OCI-LY1 (cell line): Measurements from ENCODE around the gene SMIM43.

ENCODE experiments used
- H2AFZ ChIP-seq: fragments of 200-600 bp; sonication (generic), shearing (Covaris generic); 2 replicates; pipeline ENCODE4 v1.6.0; 2014; ENCODE audit warnings: antibody characterized with exemption, mild to moderate bottlenecking, low read length
- H3F3A ChIP-seq: fragments of 200-600 bp; sonication (generic), shearing (Covaris generic); 2 replicates; pipeline ENCODE4 v1.6.0; 2014; ENCODE audit warnings: mild to moderate bottlenecking, antibody characterized with exemption, low read length, moderate library complexity; ENCODE audit not compliant: insufficient read depth
- H3K27ac ChIP-seq: fragments of 200-600 bp; sonication (generic); 2 replicates; pipeline ENCODE4 v1.5.1; 2014; ENCODE audit warnings: low read length, mixed run types, mild to moderate bottlenecking, low read depth; ENCODE audit not compliant: poor library complexity, severe bottlenecking
- H3K27me3 ChIP-seq: fragments of 200-600 bp; sonication (generic); 2 replicates; pipeline ENCODE4 v1.6.0; 2014; ENCODE audit warnings: antibody characterized with exemption, mild to moderate bottlenecking, low read length, moderate library complexity; ENCODE audit not compliant: insufficient read depth
- H3K36me3 ChIP-seq: fragments of 200-600 bp; sonication (generic); 2 replicates; pipeline ENCODE4 v1.6.1; 2014; ENCODE audit warnings: mild to moderate bottlenecking, antibody characterized with exemption, low read length, moderate library complexity, mixed read lengths; ENCODE audit not compliant: insufficient read depth
- H3K4me1 ChIP-seq: fragments of 200-600 bp; sonication (generic); 2 replicates; pipeline ENCODE4 v1.5.1; 2014; ENCODE audit warnings: mild to moderate bottlenecking, low read length, moderate library complexity; ENCODE audit not compliant: insufficient read depth, severe bottlenecking
- H3K4me2 ChIP-seq: fragments of 200-600 bp; sonication (generic), shearing (Covaris generic); 2 replicates; pipeline ENCODE4 v1.6.1; 2014; ENCODE audit warnings: low read length
- H3K4me3 ChIP-seq: fragments of 200-600 bp; sonication (generic); 2 replicates; pipeline ENCODE4 v1.5.1; 2014; ENCODE audit warnings: low read length, low read depth, mild to moderate bottlenecking, mixed read lengths; ENCODE audit not compliant: poor library complexity, severe bottlenecking
- H3K79me2 ChIP-seq: fragments of 200-600 bp; shearing (Covaris generic); 2 replicates; pipeline ENCODE4 v1.6.1; 2016; ENCODE audit warnings: mixed run types, low read length, mixed read lengths; ENCODE audit not compliant: insufficient read depth
- H3K9ac ChIP-seq: fragments of 200-600 bp; sonication (generic), shearing (Covaris generic); 2 replicates; pipeline ENCODE4 v1.6.1; 2014; ENCODE audit warnings: mild to moderate bottlenecking, low read length, mixed read lengths
- H3K9me2 ChIP-seq: fragments of 200-600 bp; sonication (generic), shearing (Covaris generic); 2 replicates; pipeline ENCODE4 v1.6.1; 2014; ENCODE audit warnings: low read depth, mild to moderate bottlenecking, low read length, mixed read lengths
- H3K9me3 ChIP-seq: fragments of 200-600 bp; shearing (Covaris generic); 2 replicates; pipeline ENCODE4 v1.6.1; 2014; ENCODE audit warnings: low read length, mixed read lengths
- H4K20me1 ChIP-seq: fragments of 200-600 bp; sonication (generic), shearing (Covaris generic); 2 replicates; pipeline ENCODE4 v1.6.0; 2016; ENCODE audit warnings: mild to moderate bottlenecking, low read length; ENCODE audit not compliant: insufficient read depth
- EZH2 ChIP-seq: fragments of 200-600 bp; sonication (generic), shearing (Covaris generic); IDR thresholded peaks from 2 replicates; pipeline ENCODE4 v1.8.0; 2017; ENCODE audit warnings: borderline replicate concordance, mixed run types, mild to moderate bottlenecking, antibody characterized with exemption, low read length, moderate library complexity, mixed read lengths
- TF ChIP-seq, protein P1 (sequence below): fragments of 200-600 bp; sonication (generic), shearing (Covaris generic); IDR thresholded peaks from 2 replicates; pipeline ENCODE4 v1.5.1; 2017; ENCODE audit warnings: mild to moderate bottlenecking, antibody characterized with exemption, low read length, moderate library complexity, mixed read lengths

Gene SMIM43

DNA sequence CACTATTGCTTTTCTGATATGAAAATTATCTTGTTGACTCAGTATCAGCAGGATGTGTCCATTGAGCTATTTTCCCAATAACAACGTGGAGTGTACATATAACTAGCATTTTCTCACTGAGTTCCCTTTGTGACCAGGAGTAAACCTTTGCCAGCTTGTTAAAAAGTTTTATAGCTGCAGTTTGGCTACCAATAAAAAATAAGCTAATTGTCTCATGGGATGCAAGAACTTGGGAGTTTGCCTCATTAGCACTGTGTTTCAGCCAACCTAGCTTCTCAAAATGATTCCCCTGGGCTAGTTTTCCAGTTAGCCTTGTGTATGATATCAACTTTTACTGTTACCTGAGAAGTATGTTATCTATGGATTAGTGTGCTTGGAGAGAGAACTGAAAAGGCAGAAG lies 43.3 kb downstream of the SMIM43 start:
- H3K9ac ChIP-seq = no peak overlapping the region
- no peaks in the 10 kb centered on the region for H3F3A ChIP-seq
- H3K27ac ChIP-seq = no peak overlapping the region
- H3K36me3 ChIP-seq = no peaks in the 10 kb centered on the region
- H4K20me1 ChIP-seq = no peaks in the 10 kb centered on the region
- H3K79me2 ChIP-seq = no peaks in the 10 kb centered on the region
- H3K4me1 ChIP-seq = no peaks in the 10 kb centered on the region
- H3K9me2 ChIP-seq = no peaks in the 10 kb centered on the region
- H3K4me2 ChIP-seq = no peak overlapping the region
- H3K9me3 ChIP-seq = no peaks in the 10 kb centered on the region
- H3K27me3 ChIP-seq = no peaks in the 10 kb centered on the region
- no peak overlapping the region for H3K4me3 ChIP-seq
- H2AFZ ChIP-seq = no peak overlapping the region
- TF ChIP-seq, protein P1, sequence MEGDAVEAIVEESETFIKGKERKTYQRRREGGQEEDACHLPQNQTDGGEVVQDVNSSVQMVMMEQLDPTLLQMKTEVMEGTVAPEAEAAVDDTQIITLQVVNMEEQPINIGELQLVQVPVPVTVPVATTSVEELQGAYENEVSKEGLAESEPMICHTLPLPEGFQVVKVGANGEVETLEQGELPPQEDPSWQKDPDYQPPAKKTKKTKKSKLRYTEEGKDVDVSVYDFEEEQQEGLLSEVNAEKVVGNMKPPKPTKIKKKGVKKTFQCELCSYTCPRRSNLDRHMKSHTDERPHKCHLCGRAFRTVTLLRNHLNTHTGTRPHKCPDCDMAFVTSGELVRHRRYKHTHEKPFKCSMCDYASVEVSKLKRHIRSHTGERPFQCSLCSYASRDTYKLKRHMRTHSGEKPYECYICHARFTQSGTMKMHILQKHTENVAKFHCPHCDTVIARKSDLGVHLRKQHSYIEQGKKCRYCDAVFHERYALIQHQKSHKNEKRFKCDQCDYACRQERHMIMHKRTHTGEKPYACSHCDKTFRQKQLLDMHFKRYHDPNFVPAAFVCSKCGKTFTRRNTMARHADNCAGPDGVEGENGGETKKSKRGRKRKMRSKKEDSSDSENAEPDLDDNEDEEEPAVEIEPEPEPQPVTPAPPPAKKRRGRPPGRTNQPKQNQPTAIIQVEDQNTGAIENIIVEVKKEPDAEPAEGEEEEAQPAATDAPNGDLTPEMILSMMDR = no peak
- TF ChIP-seq EZH2 = no peak

DNA sequence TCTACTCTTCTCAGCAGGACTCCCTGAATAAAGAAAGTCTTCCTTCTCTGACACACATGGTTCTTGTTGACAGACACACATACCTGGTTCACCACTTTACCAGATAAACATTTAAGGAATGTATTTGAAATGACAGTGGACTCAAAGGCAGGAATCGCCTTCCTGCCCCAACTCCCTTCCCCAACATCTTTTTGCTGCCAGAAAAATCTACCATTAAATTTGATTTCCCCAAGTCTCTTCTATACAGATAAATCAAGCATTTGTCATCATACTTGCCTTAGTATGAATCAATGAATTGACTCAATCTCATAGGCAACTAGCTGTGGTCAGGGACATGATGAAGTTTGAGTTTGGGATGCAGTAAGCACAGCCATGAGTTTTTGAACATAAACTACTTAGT lies 44.9 kb downstream of the SMIM43 start:
- Histone ChIP-seq H3K4me3 (no peak overlapping the region), H3K4me1 (no peaks in the 10 kb centered on the region), H3F3A (no peaks in the 10 kb centered on the region), H3K9me3 (no peaks in the 10 kb centered on the region), H2AFZ (no peak overlapping the region), H3K9ac (no peak overlapping the region), H3K27ac (no peak overlapping the region), H3K79me2 (no peaks in the 10 kb centered on the region), H3K36me3 (no peaks in the 10 kb centered on the region), H3K4me2 (no peak overlapping the region), H3K27me3 (no peaks in the 10 kb centered on the region), H4K20me1 (no peaks in the 10 kb centered on the region), H3K9me2 (no peaks in the 10 kb centered on the region)
- TF ChIP-seq, protein P1 = no peak
- no peak for TF ChIP-seq EZH2

DNA sequence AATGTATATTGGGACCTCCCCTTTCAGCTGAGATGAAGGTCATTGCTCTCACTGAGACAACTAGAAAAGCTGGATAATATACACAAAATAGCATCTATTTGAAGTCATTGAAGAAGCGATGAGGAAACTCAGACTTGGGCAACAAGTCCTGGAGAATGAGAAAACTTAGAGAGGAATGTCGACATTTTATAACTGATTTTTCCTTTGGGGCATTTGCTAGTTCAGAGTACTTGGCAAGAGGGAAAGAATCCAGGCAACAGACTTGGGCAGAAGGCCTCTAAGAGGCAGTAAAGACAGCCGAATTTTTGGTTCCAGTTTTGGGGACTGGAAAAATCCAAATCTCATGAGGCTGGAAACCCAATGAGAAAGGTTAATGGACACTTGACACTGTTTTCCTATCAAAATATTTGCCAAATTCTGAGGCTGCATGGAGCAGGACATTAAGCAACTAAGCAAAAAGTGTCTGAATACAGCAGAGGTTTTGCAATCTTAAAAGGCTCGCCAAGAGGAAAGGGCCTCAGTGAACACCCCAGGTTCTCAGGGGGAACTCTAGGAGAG lies 47.2 kb downstream of the SMIM43 start:
- Histone ChIP-seq H3K4me3 (no peak overlapping the region), H3F3A (no peaks in the 10 kb centered on the region), H3K4me1 (no peaks in the 10 kb centered on the region), H3K9me3 (no peaks in the 10 kb centered on the region), H3K36me3 (no peaks in the 10 kb centered on the region), H3K79me2 (no peaks in the 10 kb centered on the region), H3K27ac (no peak overlapping the region), H3K9me2 (no peaks in the 10 kb centered on the region), H3K27me3 (no peaks in the 10 kb centered on the region), H4K20me1 (no peaks in the 10 kb centered on the region), H3K9ac (no peak overlapping the region), H3K4me2 (no peak overlapping the region), H2AFZ (no peak overlapping the region)
- TF ChIP-seq EZH2 = no peak
- TF ChIP-seq, protein P1 = no peak
